ENCODE data around the gene ACSS3. TPM values are rescaled to one million over a fixed set of nuclear protein-coding genes. Genes with fewer than 3 reads are reported as not detected.

ACSS3 gene
- total RNA-seq, 1 experiment from 2014 or later: not detected

DNA sequence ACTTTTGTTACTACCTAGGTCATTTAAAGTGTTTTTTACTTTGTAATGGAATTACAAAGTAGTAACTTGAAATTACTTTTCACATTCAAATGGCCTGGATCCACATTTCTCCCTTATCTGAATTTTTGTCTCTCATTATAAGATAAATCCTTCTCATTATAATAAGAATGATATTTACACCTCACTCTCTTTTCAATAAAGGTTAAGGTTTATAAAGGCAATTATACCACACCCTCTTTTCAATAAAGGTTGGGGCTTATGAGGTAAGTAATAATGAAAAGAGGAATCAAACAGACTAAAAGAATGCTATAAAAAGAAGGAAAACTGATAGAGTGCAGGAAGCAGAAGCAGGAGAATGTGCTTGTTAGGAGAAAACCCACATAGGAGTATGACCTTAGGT lies 210.8 kb downstream of the ACSS3 start:
- no peaks in the 10 kb centered on the region for H3K9me3 ChIP-seq (ENCODE audit: low read length)
- no peaks in the 10 kb centered on the region for H3K9me2 ChIP-seq (replicated peaks; ENCODE audit: insufficient read depth, low read length)
- no peaks in the 10 kb centered on the region for H3K27me3 ChIP-seq (ENCODE audit: low read length)
- H2AFZ ChIP-seq (ENCODE audit: low read length): no peak overlapping the region
- peaks cover 34% of the 10 kb centered on the region for H3K4me1 ChIP-seq (ENCODE audit: low read length)
- H3K4me2 ChIP-seq (ENCODE audit: low read depth, low read length, poor library complexity, severe bottlenecking): no peak overlapping the region
- no peaks in the 10 kb centered on the region for H3K79me2 ChIP-seq (ENCODE audit: low read length)
- H3K27ac ChIP-seq (ENCODE audit: low read length): no peak overlapping the region
- no peaks in the 10 kb centered on the region for H4K20me1 ChIP-seq (ENCODE audit: insufficient read depth, low read depth, low read length)
- H3K4me3 ChIP-seq (ENCODE audit: low read length): no peak overlapping the region
- DNase-seq: no peak
- H3K36me3 ChIP-seq (ENCODE audit: insufficient read depth, low read length): no peaks in the 10 kb centered on the region
- no peak overlapping the region for H3K9ac ChIP-seq (ENCODE audit: low read length)

DNA sequence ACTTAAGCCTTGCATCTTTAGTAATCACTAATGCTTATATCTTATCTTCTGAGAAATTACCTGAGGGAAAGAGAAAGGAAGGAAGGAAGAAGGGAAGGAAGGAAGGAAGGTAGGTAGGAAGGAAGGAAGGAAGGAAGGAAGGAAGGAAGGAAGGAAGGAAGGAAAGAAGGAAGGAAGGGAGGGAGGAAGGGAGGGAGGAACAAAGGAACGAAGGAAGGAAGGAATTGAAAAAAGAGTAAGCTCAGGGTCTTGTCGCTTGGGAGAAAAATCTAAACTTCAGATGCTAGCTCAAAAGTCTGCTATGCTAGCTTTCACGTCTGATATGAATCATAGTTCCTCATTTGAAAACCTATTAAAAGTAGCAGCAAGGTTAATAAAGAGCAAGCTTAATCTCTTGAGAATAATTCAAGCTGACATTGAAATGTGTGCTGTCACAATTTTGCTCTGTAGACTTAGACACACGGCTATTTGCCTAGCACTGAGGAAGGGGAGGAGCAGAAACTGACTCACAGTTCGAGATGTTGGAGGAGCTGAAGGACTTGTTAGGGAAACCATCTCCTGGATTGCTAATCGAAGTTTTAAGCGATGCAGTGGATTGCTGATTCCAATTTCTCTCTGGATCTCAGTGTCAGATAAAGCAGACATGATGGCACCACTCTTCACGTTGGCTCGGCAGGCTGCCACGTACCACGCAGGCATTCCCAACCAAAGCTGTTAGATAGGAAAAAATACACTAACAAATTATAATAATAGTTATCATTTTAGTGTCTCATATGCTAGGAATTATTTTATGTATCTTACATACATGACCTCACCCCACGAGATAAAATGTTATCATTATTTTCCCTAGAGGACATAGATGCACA lies 216.7 kb downstream of the ACSS3 start:
- H3K27me3 ChIP-seq (ENCODE audit: low read length): no peaks in the 10 kb centered on the region
- peak overlapping the region; percentile 67 for H3K4me2 ChIP-seq (ENCODE audit: low read depth, low read length, poor library complexity, severe bottlenecking)
- H3K9me3 ChIP-seq (ENCODE audit: low read length): no peaks in the 10 kb centered on the region
- peak; percentile 96 for DNase-seq
- H3K4me1 ChIP-seq (ENCODE audit: low read length): peaks cover 43% of the 10 kb centered on the region
- H3K4me3 ChIP-seq (ENCODE audit: low read length): peak overlapping the region; percentile 53
- H3K36me3 ChIP-seq (ENCODE audit: insufficient read depth, low read length): no peaks in the 10 kb centered on the region
- H3K79me2 ChIP-seq (ENCODE audit: low read length): no peaks in the 10 kb centered on the region
- H3K9me2 ChIP-seq (replicated peaks; ENCODE audit: insufficient read depth, low read length): no peaks in the 10 kb centered on the region
- peak overlapping the region; percentile 84 for H3K27ac ChIP-seq (ENCODE audit: low read length)
- peak overlapping the region; percentile 59 for H3K9ac ChIP-seq (ENCODE audit: low read length)
- H4K20me1 ChIP-seq (ENCODE audit: insufficient read depth, low read depth, low read length): no peaks in the 10 kb centered on the region
- 0 out of 2 replicates have a peak overlapping the region, but pooled peaks have one; percentile 53 for H2AFZ ChIP-seq (ENCODE audit: low read length)

DNA sequence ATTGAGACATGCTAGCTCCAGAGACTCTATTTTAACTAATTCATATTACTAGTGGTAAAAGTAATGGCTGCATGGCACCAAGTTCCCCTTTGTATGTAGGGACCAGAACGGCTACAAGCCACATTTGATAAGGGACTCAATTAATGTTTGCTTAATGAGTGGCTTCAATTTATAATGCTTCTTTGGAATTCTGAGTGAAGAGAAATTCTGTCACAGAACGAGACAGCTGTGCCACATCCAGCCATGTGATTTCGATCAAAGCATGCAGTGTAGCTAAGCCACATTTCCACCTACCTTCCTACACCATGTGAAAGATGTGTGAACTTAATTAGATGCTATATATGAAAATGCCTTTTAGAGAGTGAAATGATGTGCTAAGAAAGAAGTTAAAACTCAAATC lies 217.4 kb downstream of the ACSS3 start:
- DNase-seq: peak; percentile 45
- peak overlapping the region; percentile 53 for H3K4me3 ChIP-seq (ENCODE audit: low read length)
- peak overlapping the region; percentile 59 for H3K9ac ChIP-seq (ENCODE audit: low read length)
- H2AFZ ChIP-seq (ENCODE audit: low read length): peak overlapping the region; percentile 53; the same call in 1 of the 2 replicates
- no peaks in the 10 kb centered on the region for H3K27me3 ChIP-seq (ENCODE audit: low read length)
- H3K79me2 ChIP-seq (ENCODE audit: low read length): no peaks in the 10 kb centered on the region
- peak overlapping the region; percentile 84 for H3K27ac ChIP-seq (ENCODE audit: low read length)
- H3K4me2 ChIP-seq (ENCODE audit: low read depth, low read length, poor library complexity, severe bottlenecking): peak overlapping the region; percentile 67
- H4K20me1 ChIP-seq (ENCODE audit: insufficient read depth, low read depth, low read length): no peaks in the 10 kb centered on the region
- no peaks in the 10 kb centered on the region for H3K9me2 ChIP-seq (replicated peaks; ENCODE audit: insufficient read depth, low read length)
- no peaks in the 10 kb centered on the region for H3K36me3 ChIP-seq (ENCODE audit: insufficient read depth, low read length)
- H3K9me3 ChIP-seq (ENCODE audit: low read length): no peaks in the 10 kb centered on the region
- peaks cover 41% of the 10 kb centered on the region for H3K4me1 ChIP-seq (ENCODE audit: low read length)

- H3K4me2 ChIP-seq (ENCODE audit: low read depth, low read length, poor library complexity, severe bottlenecking): no peak overlapping the region
- peaks cover 27% of the 10 kb centered on the region for H3K4me1 ChIP-seq (ENCODE audit: low read length)
Measured at GRCh38 chr12:81296556-81297305, 218.9 kb downstream of the ACSS3 start.

GRCh38 chr12:81297601-81298000 lies 219.7 kb downstream of the ACSS3 start:
- Histone ChIP-seq H3K4me2 (ENCODE audit: low read depth, low read length, poor library complexity, severe bottlenecking) (no peak overlapping the region), H3K27ac (ENCODE audit: low read length) (no peak overlapping the region)
- no peak for DNase-seq

More at GRCh38 chr12:81296556-81297305, 218.9 kb downstream of the ACSS3 start:
- Histone ChIP-seq H3K9me3 (ENCODE audit: low read length) (no peaks in the 10 kb centered on the region), H2AFZ (ENCODE audit: low read length) (no peak overlapping the region), H4K20me1 (ENCODE audit: insufficient read depth, low read depth, low read length) (no peaks in the 10 kb centered on the region), H3K27me3 (ENCODE audit: low read length) (no peaks in the 10 kb centered on the region), H3K9ac (ENCODE audit: low read length) (no peak overlapping the region), H3K9me2 (replicated peaks; ENCODE audit: insufficient read depth, low read length) (no peaks in the 10 kb centered on the region), H3K79me2 (ENCODE audit: low read length) (no peaks in the 10 kb centered on the region), H3K4me3 (ENCODE audit: low read length) (no peak overlapping the region), H3K27ac (ENCODE audit: low read length) (no peak overlapping the region), H3K36me3 (ENCODE audit: insufficient read depth, low read length) (no peaks in the 10 kb centered on the region)
- no peak for DNase-seq

GRCh38 chr12:81300454-81300853 lies 222.6 kb downstream of the ACSS3 start:
- DNase-seq: no peak
- H3K9ac ChIP-seq (ENCODE audit: low read length): no peak overlapping the region
- no peak overlapping the region for H3K27ac ChIP-seq (ENCODE audit: low read length)
- H3K4me2 ChIP-seq (ENCODE audit: low read depth, low read length, poor library complexity, severe bottlenecking): no peak overlapping the region
- no peaks in the 10 kb centered on the region for H3K9me3 ChIP-seq (ENCODE audit: low read length)
- no peaks in the 10 kb centered on the region for H3K27me3 ChIP-seq (ENCODE audit: low read length)
- H3K4me1 ChIP-seq (ENCODE audit: low read length): peaks cover 19% of the 10 kb centered on the region
- H3K4me3 ChIP-seq (ENCODE audit: low read length): no peak overlapping the region
- no peaks in the 10 kb centered on the region for H3K36me3 ChIP-seq (ENCODE audit: insufficient read depth, low read length)
- H3K9me2 ChIP-seq (replicated peaks; ENCODE audit: insufficient read depth, low read length): no peaks in the 10 kb centered on the region
- no peaks in the 10 kb centered on the region for H4K20me1 ChIP-seq (ENCODE audit: insufficient read depth, low read depth, low read length)
- no peaks in the 10 kb centered on the region for H3K79me2 ChIP-seq (ENCODE audit: low read length)
- no peak overlapping the region for H2AFZ ChIP-seq (ENCODE audit: low read length)

More at GRCh38 chr12:81297601-81298000, 219.7 kb downstream of the ACSS3 start:
- H2AFZ ChIP-seq (ENCODE audit: low read length): no peak overlapping the region
- H3K9ac ChIP-seq (ENCODE audit: low read length): no peak overlapping the region
- no peaks in the 10 kb centered on the region for H3K79me2 ChIP-seq (ENCODE audit: low read length)
- no peaks in the 10 kb centered on the region for H4K20me1 ChIP-seq (ENCODE audit: insufficient read depth, low read depth, low read length)
- H3K27me3 ChIP-seq (ENCODE audit: low read length): no peaks in the 10 kb centered on the region
- H3K4me3 ChIP-seq (ENCODE audit: low read length): no peak overlapping the region
- no peaks in the 10 kb centered on the region for H3K9me2 ChIP-seq (replicated peaks; ENCODE audit: insufficient read depth, low read length)
- no peaks in the 10 kb centered on the region for H3K9me3 ChIP-seq (ENCODE audit: low read length)
- peaks cover 20% of the 10 kb centered on the region for H3K4me1 ChIP-seq (ENCODE audit: low read length)
- H3K36me3 ChIP-seq (ENCODE audit: insufficient read depth, low read length): no peaks in the 10 kb centered on the region

- DNase-seq: no peak
- H3K4me2 ChIP-seq (ENCODE audit: low read depth, low read length, poor library complexity, severe bottlenecking): peak overlapping the region; percentile 37
- H4K20me1 ChIP-seq (ENCODE audit: insufficient read depth, low read depth, low read length): no peaks in the 10 kb centered on the region
- no peak overlapping the region for H2AFZ ChIP-seq (ENCODE audit: low read length)
- no peaks in the 10 kb centered on the region for H3K9me2 ChIP-seq (replicated peaks; ENCODE audit: insufficient read depth, low read length)
- no peaks in the 10 kb centered on the region for H3K36me3 ChIP-seq (ENCODE audit: insufficient read depth, low read length)
- H3K9ac ChIP-seq (ENCODE audit: low read length): no peak overlapping the region
- no peaks in the 10 kb centered on the region for H3K79me2 ChIP-seq (ENCODE audit: low read length)
- no peaks in the 10 kb centered on the region for H3K27me3 ChIP-seq (ENCODE audit: low read length)
- no peak overlapping the region for H3K4me3 ChIP-seq (ENCODE audit: low read length)
- peaks cover 17% of the 10 kb centered on the region for H3K4me1 ChIP-seq (ENCODE audit: low read length)
- H3K27ac ChIP-seq (ENCODE audit: low read length): no peak overlapping the region
- no peaks in the 10 kb centered on the region for H3K9me3 ChIP-seq (ENCODE audit: low read length)
Measured at GRCh38 chr12:81303935-81304334, 226.1 kb downstream of the ACSS3 start.
